SK-N-SH (cell line): ENCODE results near the gene FAM120B. TPM values are rescaled to one million over a fixed set of nuclear protein-coding genes. Genes with fewer than 3 reads are reported as not detected.

ENCODE experiments used
- CTCF ChIA-PET: fragments of 300-600, 350-600 bp; formaldehyde crosslinking; extraction: SDS; loops from one replicate; lab custom pipeline; 2021; lab: Yijun Ruan, JAX
- POLR2A ChIA-PET: fragments of 350-600 bp; sonication (Branson Sonifier 250); formaldehyde crosslinking; extraction: SDS; loops from one replicate; lab custom pipeline; 2020; ENCODE audit warnings: antibody characterized with exemption, inconsistent platforms; lab: Yijun Ruan, JAX
- DNase-seq: peaks from one replicate; pipeline ENCODE4 v3.0.0; 2012
- H2AFZ ChIP-seq: fragments of 200-600 bp; sonication (generic); 2 replicates; pipeline ENCODE4 v1.8.1; 2016; ENCODE audit warnings: antibody characterized with exemption, mild to moderate bottlenecking, low read depth
- H3F3A ChIP-seq: fragments of 200-600 bp; sonication (generic); replicated peaks from 2 replicates; pipeline ENCODE3; 2016; ENCODE audit warnings: antibody characterized with exemption, mild to moderate bottlenecking; ENCODE audit not compliant: insufficient read depth
- H3K27ac ChIP-seq, 2 experiments: fragments of 200-500 bp in 1 of 2; fragments of 200-600 bp in 1 of 2; sonication (Bioruptor generic) in 1 of 2; sonication (generic), shearing (Covaris generic) in 1 of 2; 2 replicates each; pipeline versions ENCODE4 v1.5.1 to v1.6.1; 2014 to 2016; ENCODE audit warnings: low read depth in 2 of 2, inconsistent platforms in 1 of 2, low read length in 1 of 2, mild to moderate bottlenecking in 1 of 2, mixed read lengths in 1 of 2
- H3K27me3 ChIP-seq: fragments of 200-600 bp; sonication (generic), shearing (Covaris generic); 2 replicates; pipeline ENCODE4 v1.6.1; 2016; ENCODE audit warnings: mixed run types; ENCODE audit not compliant: insufficient read depth
- H3K36me3 ChIP-seq, 2 experiments: fragments of 200-500 bp in 1 of 2; fragments of 200-600 bp in 1 of 2; sonication (Bioruptor generic) in 1 of 2; sonication (generic) in 1 of 2; replicated peaks in 1 of 2; 2 replicates each; pipeline versions ENCODE3 to v1.5.1; 2014 to 2016; ENCODE audit warnings: low read length in 1 of 2, mild to moderate bottlenecking in 1 of 2; ENCODE audit not compliant: insufficient read depth in 2 of 2, control insufficient read depth in 1 of 2
- H3K4me1 ChIP-seq, 2 experiments: fragments of 200-500 bp in 1 of 2; fragments of 200-600 bp in 1 of 2; sonication (Bioruptor generic) in 1 of 2; sonication (generic), shearing (Covaris generic) in 1 of 2; 2 replicates each; pipeline versions ENCODE4 v1.5.1 to v1.6.1; 2014 to 2016; ENCODE audit warnings: low read depth in 1 of 2, low read length in 1 of 2, mixed run types in 1 of 2; ENCODE audit not compliant: insufficient read depth in 2 of 2, control insufficient read depth in 1 of 2
- H3K4me2 ChIP-seq: fragments of 200-600 bp; sonication (generic), shearing (Covaris generic); 2 replicates; pipeline ENCODE4 v1.6.1; 2017; ENCODE audit warnings: mixed run types
- H3K4me3 ChIP-seq, 2 experiments: fragments of 200-500 bp in 1 of 2; fragments of 200-600 bp in 1 of 2; sonication (Bioruptor generic) in 1 of 2; sonication (generic), shearing (Covaris generic) in 1 of 2; 2 replicates each; pipeline versions ENCODE4 v1.5.1 to v1.8.1; 2014 to 2016; ENCODE audit warnings: low read depth in 2 of 2, inconsistent platforms in 1 of 2, low read length in 1 of 2, mild to moderate bottlenecking in 1 of 2, mixed read lengths in 1 of 2, moderate library complexity in 1 of 2
- H3K79me2 ChIP-seq: fragments of 200-600 bp; sonication (generic); 2 replicates; pipeline ENCODE4 v1.8.1; 2017; ENCODE audit warnings: mild to moderate bottlenecking; ENCODE audit not compliant: insufficient read depth
- H3K9ac ChIP-seq: fragments of 200-600 bp; sonication (generic); 2 replicates; pipeline ENCODE4 v1.6.1; 2017; ENCODE audit warnings: mixed run types
- H3K9me2 ChIP-seq: fragments of 200-600 bp; sonication (generic); 2 replicates; pipeline ENCODE4 v1.6.1; 2017; ENCODE audit warnings: mixed run types
- H3K9me3 ChIP-seq: fragments of 200-600 bp; sonication (generic); 2 replicates; pipeline ENCODE4 v1.6.1; 2017; ENCODE audit warnings: mixed run types, mild to moderate bottlenecking, moderate library complexity
- H4K20me1 ChIP-seq: fragments of 200-600 bp; sonication (generic); 2 replicates; pipeline ENCODE4 v1.6.1; 2017; ENCODE audit warnings: mild to moderate bottlenecking, mixed run types; ENCODE audit not compliant: insufficient read depth
- CHD2 ChIP-seq: fragments of 150-350 bp; IDR thresholded peaks from 2 replicates; pipeline ENCODE4 v1.6.1; 2018; ENCODE audit warnings: low read length; ENCODE audit not compliant: partially characterized antibody
- EZH2phosphoT487 ChIP-seq: fragments of 200-600 bp; sonication (generic); IDR thresholded peaks from 2 replicates; pipeline ENCODE4 v1.6.1; 2017; ENCODE audit warnings: low read depth, mixed run types, mild to moderate bottlenecking, antibody characterized with exemption, moderate library complexity, borderline replicate concordance
- FOXM1 ChIP-seq: IDR thresholded peaks from 2 replicates; pipeline ENCODE4 v1.4.0; 2012; ENCODE audit warnings: low read depth, mild to moderate bottlenecking
- JUND ChIP-seq: IDR thresholded peaks from 2 replicates; pipeline ENCODE4 v1.4.0; 2012
- MAX ChIP-seq: IDR thresholded peaks from 2 replicates; pipeline ENCODE4 v1.4.0; 2012; ENCODE audit warnings: low read depth
- MEF2A ChIP-seq: IDR thresholded peaks from 2 replicates; pipeline ENCODE4 v1.4.0; 2012; ENCODE audit warnings: low read depth, borderline replicate concordance
- MXI1 ChIP-seq: IDR thresholded peaks from 2 replicates; pipeline ENCODE4 v1.6.1; 2012; ENCODE audit warnings: mild to moderate bottlenecking, low read depth, low read length, improper control_type of control experiment
- NFIC ChIP-seq: IDR thresholded peaks from 2 replicates; pipeline ENCODE4 v1.4.0; 2012; ENCODE audit warnings: borderline replicate concordance
- PBX3 ChIP-seq: IDR thresholded peaks from 2 replicates; pipeline ENCODE4; 2012
- RXRA ChIP-seq: IDR thresholded peaks from 2 replicates; pipeline ENCODE4 v1.4.0; 2012; ENCODE audit warnings: low read depth, mild to moderate bottlenecking, borderline replicate concordance
- SMC3 ChIP-seq: IDR thresholded peaks from 2 replicates; pipeline ENCODE4 v1.6.1; 2012; ENCODE audit warnings: low read depth, low read length, improper control_type of control experiment
- TAF1 ChIP-seq: IDR thresholded peaks from 2 replicates; pipeline ENCODE4 v1.6.1; 2012; ENCODE audit warnings: low read depth, mild to moderate bottlenecking, low read length, moderate library complexity, borderline replicate concordance
- TCF12 ChIP-seq: IDR thresholded peaks from 2 replicates; pipeline ENCODE4 v1.4.0; 2012
- USF2 ChIP-seq: fragments of 150-350 bp; IDR thresholded peaks from 2 replicates; pipeline ENCODE4 v1.6.1; 2017; ENCODE audit warnings: antibody characterized with exemption, low read length, low read depth, borderline replicate concordance
- WGBS: methylation state at CpG from one replicate; pipeline ENCODE4 v1.1.6; 2017; ENCODE audit warnings: low lambda C conversion rate; 5-methylcytosine and 5-hydroxymethylcytosine counted together
- polyA plus RNA-seq, 3 experiments: library from polyadenylated mRNA; depleted of rRNA; stranded (reverse); fragments of >200 nt; gene quantifications; 2 replicates each; pipeline ENCODE4 v1.2.3, GENCODE V29; 2012
- TF ChIP-seq, protein P1 (sequence below): IDR thresholded peaks from 2 replicates; pipeline ENCODE4 v1.6.1; 2012; ENCODE audit warnings: mild to moderate bottlenecking, low read depth, low read length, moderate library complexity

The FAM120B gene
- polyA plus RNA-seq, 1 of the 3 experiments (the other 2 are of a cell fraction): 7.7 TPM

DNA sequence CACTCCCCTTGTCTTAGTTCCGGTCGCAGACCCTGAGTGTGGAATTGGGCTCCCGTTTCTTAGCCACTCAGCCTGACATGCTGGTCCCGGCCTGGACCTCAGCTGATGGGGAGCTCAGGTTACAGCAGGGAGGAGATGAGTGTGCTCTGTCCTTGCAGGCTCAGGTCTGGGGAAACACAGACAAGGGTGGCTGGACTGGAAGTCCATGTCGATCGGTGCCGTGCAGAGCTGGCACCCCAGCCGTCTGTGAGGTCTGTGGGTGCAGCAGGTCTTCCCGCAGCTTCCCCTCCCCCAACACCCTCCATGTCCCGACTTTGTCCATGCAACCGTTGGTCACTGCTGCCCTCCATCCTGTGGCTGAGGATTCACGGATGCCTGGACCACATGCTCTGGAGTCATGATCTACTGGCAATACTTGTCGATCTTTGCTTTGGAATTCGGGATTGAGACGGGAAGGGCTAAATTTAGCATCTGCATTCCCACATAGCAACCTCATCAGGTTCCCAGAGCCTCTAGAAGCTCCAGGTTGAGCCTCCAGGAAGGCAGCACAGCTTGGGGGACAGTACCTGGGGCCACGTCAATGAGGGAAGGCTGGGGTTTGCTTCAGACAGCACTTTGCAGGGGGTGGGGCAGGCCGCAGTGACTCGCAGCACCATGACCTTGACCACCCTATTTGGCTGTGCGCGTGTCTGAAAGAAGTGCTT is 127.7 kb downstream of the FAM120B start:
- ChIA-PET CTCF (interaction anchor here (0.8 kb wide), 1 partner anchor 95 kb away, joined by 3 read pairs; no protein-coding TSS in a partner anchor), POLR2A (no interaction called here)
- H3K27ac ChIP-seq: no peak overlapping the region
- TF ChIP-seq, protein P1, sequence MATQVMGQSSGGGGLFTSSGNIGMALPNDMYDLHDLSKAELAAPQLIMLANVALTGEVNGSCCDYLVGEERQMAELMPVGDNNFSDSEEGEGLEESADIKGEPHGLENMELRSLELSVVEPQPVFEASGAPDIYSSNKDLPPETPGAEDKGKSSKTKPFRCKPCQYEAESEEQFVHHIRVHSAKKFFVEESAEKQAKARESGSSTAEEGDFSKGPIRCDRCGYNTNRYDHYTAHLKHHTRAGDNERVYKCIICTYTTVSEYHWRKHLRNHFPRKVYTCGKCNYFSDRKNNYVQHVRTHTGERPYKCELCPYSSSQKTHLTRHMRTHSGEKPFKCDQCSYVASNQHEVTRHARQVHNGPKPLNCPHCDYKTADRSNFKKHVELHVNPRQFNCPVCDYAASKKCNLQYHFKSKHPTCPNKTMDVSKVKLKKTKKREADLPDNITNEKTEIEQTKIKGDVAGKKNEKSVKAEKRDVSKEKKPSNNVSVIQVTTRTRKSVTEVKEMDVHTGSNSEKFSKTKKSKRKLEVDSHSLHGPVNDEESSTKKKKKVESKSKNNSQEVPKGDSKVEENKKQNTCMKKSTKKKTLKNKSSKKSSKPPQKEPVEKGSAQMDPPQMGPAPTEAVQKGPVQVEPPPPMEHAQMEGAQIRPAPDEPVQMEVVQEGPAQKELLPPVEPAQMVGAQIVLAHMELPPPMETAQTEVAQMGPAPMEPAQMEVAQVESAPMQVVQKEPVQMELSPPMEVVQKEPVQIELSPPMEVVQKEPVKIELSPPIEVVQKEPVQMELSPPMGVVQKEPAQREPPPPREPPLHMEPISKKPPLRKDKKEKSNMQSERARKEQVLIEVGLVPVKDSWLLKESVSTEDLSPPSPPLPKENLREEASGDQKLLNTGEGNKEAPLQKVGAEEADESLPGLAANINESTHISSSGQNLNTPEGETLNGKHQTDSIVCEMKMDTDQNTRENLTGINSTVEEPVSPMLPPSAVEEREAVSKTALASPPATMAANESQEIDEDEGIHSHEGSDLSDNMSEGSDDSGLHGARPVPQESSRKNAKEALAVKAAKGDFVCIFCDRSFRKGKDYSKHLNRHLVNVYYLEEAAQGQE: no peak
- TF ChIP-seq CHD2 (no peak), NFIC (no peak), USF2 (no peak), TCF12 (no peak), MEF2A (no peak), MAX (no peak), PBX3 (no peak), FOXM1 (no peak), TAF1 (no peak), EZH2phosphoT487 (no peak), JUND (no peak), MXI1 (no peak), RXRA (no peak), SMC3 (no peak)
- H3K4me2 ChIP-seq: no peak overlapping the region
- peaks cover 7 to 21% of the 10 kb centered on the region in 2 experiments; a peak in 3 of 4 replicates for H3K4me1 ChIP-seq
- H3K9me2 ChIP-seq: no peaks in the 10 kb centered on the region
- H2AFZ ChIP-seq: no peak overlapping the region
- no peaks in the 10 kb centered on the region for H4K20me1 ChIP-seq
- no peak overlapping the region for H3K9ac ChIP-seq
- peaks cover 0 to 9% of the 10 kb centered on the region in 2 experiments for H3K36me3 ChIP-seq
- no peak overlapping the region for H3K4me3 ChIP-seq
- H3K79me2 ChIP-seq: no peaks in the 10 kb centered on the region
- H3K9me3 ChIP-seq: no peaks in the 10 kb centered on the region; the same call in 1 of the 2 replicates
- no peak for DNase-seq
- no peaks in the 10 kb centered on the region for H3K27me3 ChIP-seq
- 84% methylated on average over 10 of the region's 20 CpGs for WGBS
- H3F3A ChIP-seq: no peaks in the 10 kb centered on the region
